MM.1S (cell line): ENCODE data around the gene ADAMTS4.

Source experiments
- EZH2 ChIP-seq: fragments of 300-600 bp; sonication (generic); optimal IDR thresholded peaks from 2 replicates; pipeline ENCODE3; 2017; ENCODE audit warnings: low read depth, mild to moderate bottlenecking, antibody characterized with exemption, low read length, mixed read lengths
- EZH2phosphoT487 ChIP-seq: fragments of 300-600 bp; sonication (generic); IDR thresholded peaks from 2 replicates; pipeline ENCODE4 v1.6.1; 2018; ENCODE audit warnings: antibody characterized with exemption, low read length
- TF ChIP-seq, protein P1 (sequence below): fragments of 300-600 bp; sonication (generic); IDR thresholded peaks from 2 replicates; pipeline ENCODE4 v1.5.1; 2016; ENCODE audit warnings: antibody characterized with exemption, low read length, mixed read lengths

DNA sequence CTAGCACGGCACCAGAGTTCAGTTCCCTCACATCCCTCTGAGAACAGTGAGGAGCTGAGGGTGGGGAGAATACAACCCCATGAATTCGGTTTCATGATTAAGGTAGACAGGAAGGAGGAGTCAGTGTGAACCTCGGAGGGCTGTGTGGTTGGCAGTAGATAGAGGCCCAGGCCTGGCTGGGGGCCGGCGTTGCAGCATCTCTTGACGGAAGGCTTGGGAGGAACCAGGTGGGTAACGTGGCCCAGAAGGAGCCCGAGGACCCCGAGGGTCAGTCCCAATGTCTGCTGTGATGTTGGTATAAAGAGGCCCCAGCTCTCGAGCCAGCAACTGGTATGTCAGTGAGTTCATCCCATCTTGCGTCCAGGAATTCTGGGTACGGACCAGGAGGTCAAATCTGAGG is 27.2 kb downstream of the ADAMTS4 start:
- TF ChIP-seq, protein P1, sequence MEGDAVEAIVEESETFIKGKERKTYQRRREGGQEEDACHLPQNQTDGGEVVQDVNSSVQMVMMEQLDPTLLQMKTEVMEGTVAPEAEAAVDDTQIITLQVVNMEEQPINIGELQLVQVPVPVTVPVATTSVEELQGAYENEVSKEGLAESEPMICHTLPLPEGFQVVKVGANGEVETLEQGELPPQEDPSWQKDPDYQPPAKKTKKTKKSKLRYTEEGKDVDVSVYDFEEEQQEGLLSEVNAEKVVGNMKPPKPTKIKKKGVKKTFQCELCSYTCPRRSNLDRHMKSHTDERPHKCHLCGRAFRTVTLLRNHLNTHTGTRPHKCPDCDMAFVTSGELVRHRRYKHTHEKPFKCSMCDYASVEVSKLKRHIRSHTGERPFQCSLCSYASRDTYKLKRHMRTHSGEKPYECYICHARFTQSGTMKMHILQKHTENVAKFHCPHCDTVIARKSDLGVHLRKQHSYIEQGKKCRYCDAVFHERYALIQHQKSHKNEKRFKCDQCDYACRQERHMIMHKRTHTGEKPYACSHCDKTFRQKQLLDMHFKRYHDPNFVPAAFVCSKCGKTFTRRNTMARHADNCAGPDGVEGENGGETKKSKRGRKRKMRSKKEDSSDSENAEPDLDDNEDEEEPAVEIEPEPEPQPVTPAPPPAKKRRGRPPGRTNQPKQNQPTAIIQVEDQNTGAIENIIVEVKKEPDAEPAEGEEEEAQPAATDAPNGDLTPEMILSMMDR: no peak
- no peak for TF ChIP-seq EZH2
- TF ChIP-seq EZH2phosphoT487: no peak
